PC-9 (cell line): Measurements from ENCODE around the gene MRFAP1L1. TPM values are rescaled to one million over a fixed set of nuclear protein-coding genes. Genes with fewer than 3 reads are reported as not detected.
A peak's percentile ranks its signal among the peaks of the same experiment; 100 is the strongest.

Experiments
- BruUV-seq: library from RNA; stranded (reverse); fragments of 400-500 nt; replicated peaks from 2 replicates; lab custom pipeline; 2021; lab: Mats Ljungman, UMichigan
- CTCF ChIA-PET: fragments of 300-600 bp; sonication (Branson Sonifier 250); formaldehyde crosslinking; loops from one replicate; lab custom pipeline; 2022; ENCODE audit warnings: antibody characterized with exemption; lab: Charles Lee
- POLR2A ChIA-PET: fragments of 300-600 bp; sonication (Branson Sonifier 250); formaldehyde crosslinking; loops from one replicate; lab custom pipeline; 2022; ENCODE audit warnings: antibody characterized with exemption; ENCODE audit not compliant: unreplicated experiment; lab: Charles Lee
- DNase-seq, 2 experiments: peaks; one replicate each; pipeline versions ENCODE4 v3.0.0 to v3.0.0-alpha.2; 2015 to 2022; ENCODE audit warnings: mixed read lengths in 1 of 2
- H2AFZ ChIP-seq: fragments of 200-600 bp; sonication (generic); 2 replicates; pipeline ENCODE4 v1.8.1; 2017; ENCODE audit warnings: antibody characterized with exemption
- H3F3A ChIP-seq: fragments of 200-600 bp; sonication (generic); 2 replicates; pipeline ENCODE4 v1.8.1; 2017; ENCODE audit warnings: antibody characterized with exemption, mild to moderate bottlenecking, low read depth; ENCODE audit not compliant: insufficient read depth
- H3K27ac ChIP-seq: fragments of 200-600 bp; sonication (generic); 2 replicates; pipeline ENCODE4 v1.6.1; 2016; ENCODE audit warnings: mixed run types
- H3K27me3 ChIP-seq: fragments of 200-600 bp; sonication (generic); 2 replicates; pipeline ENCODE4 v1.6.1; 2016; ENCODE audit warnings: low read depth, mixed run types; ENCODE audit not compliant: insufficient read depth
- H3K36me3 ChIP-seq: fragments of 200-600 bp; sonication (generic); 2 replicates; pipeline ENCODE4 v1.6.1; 2016; ENCODE audit warnings: low read depth, mixed run types
- H3K4me1 ChIP-seq: fragments of 200-600 bp; sonication (generic); replicated peaks from 2 replicates; pipeline ENCODE4 v1.6.1; 2016; ENCODE audit warnings: mixed run types; ENCODE audit not compliant: insufficient read depth
- H3K4me2 ChIP-seq: fragments of 200-600 bp; sonication (generic); 2 replicates; pipeline ENCODE4 v1.6.1; 2017; ENCODE audit warnings: mixed run types
- H3K4me3 ChIP-seq: fragments of 200-600 bp; sonication (generic); 2 replicates; pipeline ENCODE4 v1.6.1; 2016; ENCODE audit warnings: mixed run types
- H3K79me2 ChIP-seq: fragments of 200-600 bp; sonication (generic); 2 replicates; pipeline ENCODE4 v1.6.1; 2017; ENCODE audit warnings: low read depth, mixed run types
- H3K9me2 ChIP-seq: fragments of 200-600 bp; sonication (generic); 2 replicates; pipeline ENCODE4 v1.8.1; 2017; ENCODE audit warnings: mild to moderate bottlenecking; ENCODE audit not compliant: insufficient read depth
- H3K9me3 ChIP-seq: fragments of 200-600 bp; sonication (generic); 2 replicates; pipeline ENCODE4 v1.8.1; 2016; ENCODE audit warnings: low read depth; ENCODE audit not compliant: insufficient read depth
- H4K20me1 ChIP-seq: fragments of 200-600 bp; sonication (generic); 2 replicates; pipeline ENCODE4 v1.8.1; 2017; ENCODE audit not compliant: insufficient read depth
- CTCF ChIP-seq: fragments of 200-600 bp; sonication (generic); conservative IDR thresholded peaks from 2 replicates; pipeline ENCODE4 v1.6.1; 2017; ENCODE audit warnings: mixed run types, antibody characterized with exemption, mild to moderate bottlenecking, moderate library complexity
- EZH2 ChIP-seq: fragments of 200-600 bp; sonication (generic); IDR thresholded peaks from 2 replicates; pipeline ENCODE4 v1.8.0; 2017; ENCODE audit warnings: antibody characterized with exemption, low read depth
- intact Hi-C: fragments of 100-400 bp; cut with micrococcal nuclease; formaldehyde crosslinking; loops from one replicate; pipeline ENCODE4 v1.10.0; 2022; ENCODE audit not compliant: unreplicated experiment
- total RNA-seq: library from RNA; stranded (reverse); gene quantifications from 2 replicates; pipeline ENCODE4 v1.2.3, GENCODE V29; 2021

Gene MRFAP1L1
- total RNA-seq, 1 experiment from 2014 or later, result 51.4 TPM

GRCh38 chr4:6716018-6716911 is 6.6 kb upstream of the MRFAP1L1 start, which contains the start of gene BLOC1S4:
Gene BLOC1S4 (plus strand): TSS chr4:6716174. CDS start chr4:6716210, 36 bp downstream.
- H3K4me1 ChIP-seq, result peaks cover 11% of the 10 kb centered on the region
- no peaks in the 10 kb centered on the region for H3K9me2 ChIP-seq
- no peaks in the 10 kb centered on the region for H3K36me3 ChIP-seq
- no peak for TF ChIP-seq CTCF
- H3K4me3 ChIP-seq, result peak within 1 kb of the TSS; percentile 94
- H3K4me2 ChIP-seq, result peak within 1 kb of the TSS; percentile 93
- peaks cover 5% of the 10 kb centered on the region; the same call in 1 of the 2 replicates for H4K20me1 ChIP-seq
- POLR2A ChIA-PET, result interaction anchor here (0.5 to 1.5 kb wide), 3 partner anchors 21 to 124 kb away, joined by 3 to 6 read pairs (median 3); no protein-coding TSS in a partner anchor
- H2AFZ ChIP-seq, result peak within 1 kb of the TSS; percentile 71
- no peaks in the 10 kb centered on the region for H3K27me3 ChIP-seq
- CTCF ChIA-PET, result interaction anchor here (1.7 to 1.8 kb wide), 2 partner anchors 42 to 157 kb away, joined by 6 to 8 read pairs; no protein-coding TSS in a partner anchor
- H3K9me3 ChIP-seq, result no peaks in the 10 kb centered on the region
- peak; percentile 72 to 87 for DNase-seq
- peaks cover 23% of the 10 kb centered on the region for H3K79me2 ChIP-seq
- peaks cover 6% of the 10 kb centered on the region; the same call in 1 of the 2 replicates for H3F3A ChIP-seq
- BruUV-seq, result TSS peak; percentile 45
- intact Hi-C loops, result loop anchor here (1.0 to 5.0 kb wide), 2 partner anchors 42 to 74 kb away; partner anchors contain the start of gene MRFAP1
- peak within 1 kb of the TSS; percentile 51 for H3K27ac ChIP-seq

- ChIA-PET CTCF (interaction anchor here (1.8 kb wide), 1 partner anchor 41 kb away, joined by 8 read pairs; no protein-coding TSS in a partner anchor), POLR2A (interaction anchor here (0.6 to 1.5 kb wide), 2 partner anchors 20 to 100 kb away, joined by 3 read pairs; no protein-coding TSS in a partner anchor)
- Histone ChIP-seq H3K4me1 (peaks cover 11% of the 10 kb centered on the region), H3K79me2 (peaks cover 23% of the 10 kb centered on the region), H3K27ac (peak overlapping the region; percentile 51; the same call in 1 of the 2 replicates), H3K9me2 (no peaks in the 10 kb centered on the region), H3K27me3 (no peaks in the 10 kb centered on the region), H3F3A (peaks cover 6% of the 10 kb centered on the region; the same call in 1 of the 2 replicates), H3K4me2 (peak overlapping the region; percentile 93), H3K4me3 (peak overlapping the region; percentile 94), H3K9me3 (no peaks in the 10 kb centered on the region), H3K36me3 (no peaks in the 10 kb centered on the region), H2AFZ (0 out of 2 replicates have a peak overlapping the region, but pooled peaks have one; percentile 71), H4K20me1 (peaks cover 5% of the 10 kb centered on the region; the same call in 1 of the 2 replicates)
- no TSS peak for BruUV-seq
- no peak for TF ChIP-seq EZH2
- TF ChIP-seq CTCF, result no peak
- intact Hi-C loops, result loop anchor here (1.0 to 5.0 kb wide), 2 partner anchors 41 to 73 kb away; partner anchors contain the start of gene MRFAP1
- DNase-seq, result no peak
These were observed 6.0 kb upstream of the MRFAP1L1 start for GRCh38 chr4:6715704-6716017.

GRCh38 chr4:6714954-6715353 is 5.3 kb upstream of the MRFAP1L1 start:
- H3K9me3 ChIP-seq, result no peaks in the 10 kb centered on the region
- H3K9me2 ChIP-seq, result no peaks in the 10 kb centered on the region
- peaks cover 12% of the 10 kb centered on the region; the same call in 1 of the 2 replicates for H3F3A ChIP-seq
- ChIA-PET POLR2A (no interaction called here), CTCF (no interaction called here)
- peaks cover 5% of the 10 kb centered on the region; the same call in 1 of the 2 replicates for H4K20me1 ChIP-seq
- H3K4me2 ChIP-seq, result 0 out of 2 replicates have a peak overlapping the region, but pooled peaks have one; percentile 93
- H3K4me3 ChIP-seq, result 0 out of 2 replicates have a peak overlapping the region, but pooled peaks have one; percentile 94
- no peak for DNase-seq
- no peak overlapping the region for H3K27ac ChIP-seq
- no peaks in the 10 kb centered on the region for H3K27me3 ChIP-seq
- H3K36me3 ChIP-seq, result no peaks in the 10 kb centered on the region
- no peak for TF ChIP-seq CTCF
- TF ChIP-seq EZH2, result no peak
- intact Hi-C loops, result loop anchor here (5.0 kb wide), 1 partner anchor 73 kb away; the partner anchor contains the start of gene MRFAP1
- no peak overlapping the region for H2AFZ ChIP-seq
- H3K79me2 ChIP-seq, result peaks cover 23% of the 10 kb centered on the region
- BruUV-seq, result no TSS peak
- peaks cover 11% of the 10 kb centered on the region for H3K4me1 ChIP-seq
